ENCODE data around the gene WDR5.

Gene WDR5

DNA sequence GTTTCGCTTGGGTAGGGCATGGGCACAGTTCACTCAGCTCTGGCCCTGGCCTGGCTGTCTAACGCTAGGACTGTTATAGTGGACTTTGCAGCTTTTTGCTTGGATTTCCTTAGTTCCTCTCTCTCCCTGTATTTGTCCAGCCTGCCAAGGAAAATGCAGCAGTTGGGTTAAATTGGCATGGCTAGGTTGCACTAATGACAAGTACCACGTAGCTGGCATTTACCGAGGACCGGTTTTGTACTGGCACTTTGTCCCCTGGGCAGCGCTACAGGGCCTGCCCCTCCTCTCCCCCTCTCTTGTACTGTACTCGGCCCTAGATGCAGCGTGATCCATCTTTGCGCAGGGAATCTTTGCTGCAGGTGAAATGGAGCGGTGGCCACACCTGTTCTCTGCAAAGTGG is 2.4 kb downstream of the WDR5 start:
- Histone ChIP-seq H2AFZ (ENCODE audit: low read length) (no peak overlapping the region), H3K9me2 (replicated peaks; ENCODE audit: insufficient read depth, low read length) (no peaks in the 10 kb centered on the region), H3K4me1 (ENCODE audit: low read length) (peaks cover 7% of the 10 kb centered on the region; the same call in 1 of the 2 replicates), H3K4me2 (ENCODE audit: low read depth, low read length) (no peak overlapping the region; the same call in 1 of the 2 replicates), H3F3A (ENCODE audit: insufficient read depth, low read length) (no peaks in the 10 kb centered on the region), H3K36me3 (replicated peaks; ENCODE audit: insufficient read depth, low read length) (peaks cover 8% of the 10 kb centered on the region; the same call in 1 of the 2 replicates), H3K4me3 (ENCODE audit: low read length) (no peak overlapping the region), H3K27me3 (replicated peaks; ENCODE audit: insufficient read depth, low read length) (no peaks in the 10 kb centered on the region), H3K9me3 (replicated peaks; ENCODE audit: insufficient read depth, low read length) (no peaks in the 10 kb centered on the region), H3K27ac (ENCODE audit: low read length) (no peak overlapping the region), H4K20me1 (ENCODE audit: insufficient read depth, low read length) (peaks cover 11% of the 10 kb centered on the region; the same call in 1 of the 2 replicates), H3K79me2 (ENCODE audit: low read length) (peaks cover 53% of the 10 kb centered on the region), H3K9ac (ENCODE audit: low read length) (no peak overlapping the region)
- DNase-seq: no peak
- TF ChIP-seq, protein P1, sequence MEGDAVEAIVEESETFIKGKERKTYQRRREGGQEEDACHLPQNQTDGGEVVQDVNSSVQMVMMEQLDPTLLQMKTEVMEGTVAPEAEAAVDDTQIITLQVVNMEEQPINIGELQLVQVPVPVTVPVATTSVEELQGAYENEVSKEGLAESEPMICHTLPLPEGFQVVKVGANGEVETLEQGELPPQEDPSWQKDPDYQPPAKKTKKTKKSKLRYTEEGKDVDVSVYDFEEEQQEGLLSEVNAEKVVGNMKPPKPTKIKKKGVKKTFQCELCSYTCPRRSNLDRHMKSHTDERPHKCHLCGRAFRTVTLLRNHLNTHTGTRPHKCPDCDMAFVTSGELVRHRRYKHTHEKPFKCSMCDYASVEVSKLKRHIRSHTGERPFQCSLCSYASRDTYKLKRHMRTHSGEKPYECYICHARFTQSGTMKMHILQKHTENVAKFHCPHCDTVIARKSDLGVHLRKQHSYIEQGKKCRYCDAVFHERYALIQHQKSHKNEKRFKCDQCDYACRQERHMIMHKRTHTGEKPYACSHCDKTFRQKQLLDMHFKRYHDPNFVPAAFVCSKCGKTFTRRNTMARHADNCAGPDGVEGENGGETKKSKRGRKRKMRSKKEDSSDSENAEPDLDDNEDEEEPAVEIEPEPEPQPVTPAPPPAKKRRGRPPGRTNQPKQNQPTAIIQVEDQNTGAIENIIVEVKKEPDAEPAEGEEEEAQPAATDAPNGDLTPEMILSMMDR (IDR thresholded peaks at IDR 0.05; ENCODE audit: low read length): no peak
- TF ChIP-seq EZH2phosphoT487 (IDR thresholded peaks at IDR 0.05; ENCODE audit: low read length): no peak
- TF ChIP-seq EZH2 (optimal IDR thresholded peaks at IDR 0.05; ENCODE audit: low read depth, low read length): no peak

DNA sequence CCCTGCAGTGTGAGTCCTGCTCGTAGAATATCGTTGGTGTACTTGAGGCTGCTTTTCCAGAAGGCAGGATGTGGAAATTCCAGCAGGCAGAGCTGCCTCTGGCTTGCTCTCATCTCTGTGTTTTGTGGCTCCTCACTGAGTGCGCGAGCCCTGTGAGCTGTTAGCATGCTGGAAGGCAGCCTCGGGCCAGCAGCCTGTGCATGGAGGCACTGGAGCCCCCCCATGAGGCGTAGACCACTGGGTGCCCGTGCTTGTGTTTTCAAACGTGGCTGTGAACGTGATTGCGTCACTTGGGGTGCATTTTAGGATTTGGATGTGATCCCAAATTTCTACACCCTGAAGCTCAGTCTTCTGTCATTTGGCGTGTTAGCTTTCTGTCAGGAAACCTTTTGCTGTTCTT is 3.2 kb downstream of the WDR5 start:
- Histone ChIP-seq H3K79me2 (ENCODE audit: low read length) (peaks cover 53% of the 10 kb centered on the region), H3K9me2 (replicated peaks; ENCODE audit: insufficient read depth, low read length) (no peaks in the 10 kb centered on the region), H3K27me3 (replicated peaks; ENCODE audit: insufficient read depth, low read length) (no peaks in the 10 kb centered on the region), H3K27ac (ENCODE audit: low read length) (no peak overlapping the region), H3K4me1 (ENCODE audit: low read length) (peaks cover 7% of the 10 kb centered on the region; the same call in 1 of the 2 replicates), H4K20me1 (ENCODE audit: insufficient read depth, low read length) (peaks cover 11% of the 10 kb centered on the region; the same call in 1 of the 2 replicates), H3K9ac (ENCODE audit: low read length) (no peak overlapping the region), H3K4me3 (ENCODE audit: low read length) (no peak overlapping the region), H3K36me3 (replicated peaks; ENCODE audit: insufficient read depth, low read length) (peaks cover 8% of the 10 kb centered on the region; the same call in 1 of the 2 replicates), H3K4me2 (ENCODE audit: low read depth, low read length) (no peak overlapping the region), H3F3A (ENCODE audit: insufficient read depth, low read length) (no peaks in the 10 kb centered on the region), H2AFZ (ENCODE audit: low read length) (no peak overlapping the region), H3K9me3 (replicated peaks; ENCODE audit: insufficient read depth, low read length) (no peaks in the 10 kb centered on the region)
- TF ChIP-seq, protein P1 (IDR thresholded peaks at IDR 0.05; ENCODE audit: low read length): no peak
- TF ChIP-seq EZH2 (optimal IDR thresholded peaks at IDR 0.05; ENCODE audit: low read depth, low read length): no peak
- TF ChIP-seq EZH2phosphoT487 (IDR thresholded peaks at IDR 0.05; ENCODE audit: low read length): no peak
- no peak for DNase-seq

DNA sequence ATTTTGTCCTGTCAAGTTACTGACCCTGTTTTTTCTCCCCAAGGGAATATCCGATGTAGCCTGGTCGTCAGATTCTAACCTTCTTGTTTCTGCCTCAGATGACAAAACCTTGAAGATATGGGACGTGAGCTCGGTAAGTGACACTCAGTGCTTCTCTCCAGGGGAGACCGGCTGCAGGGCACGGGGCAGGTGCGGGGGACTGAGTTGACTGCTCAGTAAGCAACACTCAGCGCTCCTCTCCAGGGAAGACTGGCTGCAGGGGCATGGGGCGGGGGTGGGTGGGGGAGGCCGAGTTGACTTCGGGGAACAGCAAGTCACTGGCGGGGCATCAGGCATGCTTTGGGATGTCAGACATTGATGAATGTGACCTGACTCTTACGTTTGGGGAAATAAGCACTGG is 6.0 kb downstream of the WDR5 start:
- no peaks in the 10 kb centered on the region for H3F3A ChIP-seq (ENCODE audit: insufficient read depth, low read length)
- no peak overlapping the region for H3K4me3 ChIP-seq (ENCODE audit: low read length)
- H3K9me3 ChIP-seq (replicated peaks; ENCODE audit: insufficient read depth, low read length): no peaks in the 10 kb centered on the region
- no peak overlapping the region for H3K9ac ChIP-seq (ENCODE audit: low read length)
- peaks cover 11% of the 10 kb centered on the region; the same call in 1 of the 2 replicates for H4K20me1 ChIP-seq (ENCODE audit: insufficient read depth, low read length)
- no peaks in the 10 kb centered on the region for H3K4me1 ChIP-seq (ENCODE audit: low read length)
- DNase-seq: no peak
- H3K36me3 ChIP-seq (replicated peaks; ENCODE audit: insufficient read depth, low read length): peaks cover 8% of the 10 kb centered on the region; the same call in 1 of the 2 replicates
- no peak overlapping the region for H3K4me2 ChIP-seq (ENCODE audit: low read depth, low read length)
- H3K27me3 ChIP-seq (replicated peaks; ENCODE audit: insufficient read depth, low read length): no peaks in the 10 kb centered on the region
- H3K79me2 ChIP-seq (ENCODE audit: low read length): peaks cover 46% of the 10 kb centered on the region
- no peak overlapping the region for H2AFZ ChIP-seq (ENCODE audit: low read length)
- no peaks in the 10 kb centered on the region for H3K9me2 ChIP-seq (replicated peaks; ENCODE audit: insufficient read depth, low read length)
- TF ChIP-seq EZH2phosphoT487 (IDR thresholded peaks at IDR 0.05; ENCODE audit: low read length) (no peak), EZH2 (optimal IDR thresholded peaks at IDR 0.05; ENCODE audit: low read depth, low read length) (no peak)
- TF ChIP-seq, protein P1 (IDR thresholded peaks at IDR 0.05; ENCODE audit: low read length): no peak
- no peak overlapping the region for H3K27ac ChIP-seq (ENCODE audit: low read length)
